Measurements from ENCODE around the gene CD53.
A peak's percentile ranks its signal among the peaks of the same experiment; 100 is the strongest.

GRCh38 chr1:110829955-110830553, 42.9 kb upstream of the CD53 start:
- TF ChIP-seq EZH2phosphoT487 (IDR thresholded peaks at IDR 0.05; ENCODE audit: low read depth, severe bottlenecking, unreplicated experiment) (no peak), EZH2 (IDR thresholded peaks at IDR 0.05; ENCODE audit: borderline replicate concordance) (no peak)
- TF ChIP-seq, protein P1, sequence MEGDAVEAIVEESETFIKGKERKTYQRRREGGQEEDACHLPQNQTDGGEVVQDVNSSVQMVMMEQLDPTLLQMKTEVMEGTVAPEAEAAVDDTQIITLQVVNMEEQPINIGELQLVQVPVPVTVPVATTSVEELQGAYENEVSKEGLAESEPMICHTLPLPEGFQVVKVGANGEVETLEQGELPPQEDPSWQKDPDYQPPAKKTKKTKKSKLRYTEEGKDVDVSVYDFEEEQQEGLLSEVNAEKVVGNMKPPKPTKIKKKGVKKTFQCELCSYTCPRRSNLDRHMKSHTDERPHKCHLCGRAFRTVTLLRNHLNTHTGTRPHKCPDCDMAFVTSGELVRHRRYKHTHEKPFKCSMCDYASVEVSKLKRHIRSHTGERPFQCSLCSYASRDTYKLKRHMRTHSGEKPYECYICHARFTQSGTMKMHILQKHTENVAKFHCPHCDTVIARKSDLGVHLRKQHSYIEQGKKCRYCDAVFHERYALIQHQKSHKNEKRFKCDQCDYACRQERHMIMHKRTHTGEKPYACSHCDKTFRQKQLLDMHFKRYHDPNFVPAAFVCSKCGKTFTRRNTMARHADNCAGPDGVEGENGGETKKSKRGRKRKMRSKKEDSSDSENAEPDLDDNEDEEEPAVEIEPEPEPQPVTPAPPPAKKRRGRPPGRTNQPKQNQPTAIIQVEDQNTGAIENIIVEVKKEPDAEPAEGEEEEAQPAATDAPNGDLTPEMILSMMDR (IDR thresholded peaks at IDR 0.05; ENCODE audit: poor library complexity): peak; percentile 44
